HG03280 (cell line): ENCODE measurements around the gene C22orf31.

Experiments
- ATAC-seq: cut with Tn5 transposase; IDR thresholded peaks from one replicate; pipeline ENCODE4 v1.9.1; 2021; ENCODE audit warnings: mild to moderate bottlenecking, moderate library complexity; ENCODE audit not compliant: unreplicated experiment

C22orf31 gene

DNA sequence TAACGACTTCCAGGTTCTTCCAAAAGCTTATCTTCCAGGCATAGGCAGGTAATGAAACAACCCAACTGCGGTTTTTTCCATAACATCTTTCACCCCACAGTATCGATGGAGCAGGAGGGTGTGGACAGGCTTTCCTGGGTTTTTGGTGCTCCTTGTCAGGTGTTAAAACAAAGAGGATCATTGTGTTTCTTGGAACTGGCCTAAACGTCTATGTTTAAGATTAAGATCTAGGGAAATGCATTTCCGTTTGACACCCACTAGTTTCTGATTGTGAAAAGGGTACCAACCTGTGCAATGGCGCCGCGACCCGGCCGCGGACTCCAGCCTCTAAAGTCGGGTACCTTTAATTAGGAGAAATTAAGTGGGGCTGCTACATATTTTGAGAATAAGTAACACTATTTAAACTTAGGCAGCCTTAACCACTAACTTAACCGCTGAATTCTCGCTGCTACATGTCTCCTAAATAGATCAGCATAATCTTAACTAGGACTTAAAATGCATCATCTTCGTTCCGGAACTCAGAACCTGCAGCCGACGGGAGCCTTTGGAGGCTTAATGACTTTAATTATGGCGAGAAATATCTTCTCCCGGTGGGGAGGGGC is 31.5 kb downstream of the C22orf31 start:
- ATAC-seq, result no peak

DNA sequence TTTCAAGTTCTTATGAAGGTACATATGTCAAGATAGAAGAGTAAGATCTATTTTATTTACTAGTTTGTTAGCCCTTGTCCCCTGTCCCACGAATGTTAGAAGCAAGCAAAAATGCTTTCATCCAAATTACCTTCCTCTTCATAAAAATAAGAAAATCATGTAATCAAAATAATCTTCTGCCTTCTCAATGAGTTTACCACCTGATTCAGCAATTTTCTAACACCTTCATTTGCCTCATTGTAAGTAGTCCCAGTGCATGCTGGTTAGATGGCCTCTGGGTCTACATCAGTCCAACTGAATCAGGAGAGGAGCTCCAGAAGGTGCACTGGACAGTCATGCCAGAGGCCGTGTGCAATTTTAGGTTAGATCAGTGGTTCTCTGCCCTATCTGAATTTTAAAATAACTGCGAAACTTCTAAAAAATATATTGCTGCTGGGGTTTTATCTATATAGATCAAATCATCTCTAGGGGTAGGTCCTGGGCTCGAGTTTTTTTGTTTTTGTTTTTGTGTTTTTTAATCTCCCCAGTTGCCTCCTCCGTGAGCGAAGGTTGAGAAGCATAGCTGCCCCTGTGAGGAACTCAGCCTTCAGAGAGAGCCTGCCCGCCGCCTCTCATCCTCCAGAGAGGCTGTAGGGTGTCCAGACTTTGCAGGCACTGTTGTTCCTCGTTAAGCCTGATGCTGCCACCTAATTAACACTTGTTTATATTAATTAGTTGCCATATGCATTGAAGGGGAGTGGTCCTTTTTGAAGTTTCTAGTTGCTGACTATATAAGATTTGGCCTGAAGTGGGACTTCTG is 32.2 kb downstream of the C22orf31 start:
- no peak for ATAC-seq

DNA sequence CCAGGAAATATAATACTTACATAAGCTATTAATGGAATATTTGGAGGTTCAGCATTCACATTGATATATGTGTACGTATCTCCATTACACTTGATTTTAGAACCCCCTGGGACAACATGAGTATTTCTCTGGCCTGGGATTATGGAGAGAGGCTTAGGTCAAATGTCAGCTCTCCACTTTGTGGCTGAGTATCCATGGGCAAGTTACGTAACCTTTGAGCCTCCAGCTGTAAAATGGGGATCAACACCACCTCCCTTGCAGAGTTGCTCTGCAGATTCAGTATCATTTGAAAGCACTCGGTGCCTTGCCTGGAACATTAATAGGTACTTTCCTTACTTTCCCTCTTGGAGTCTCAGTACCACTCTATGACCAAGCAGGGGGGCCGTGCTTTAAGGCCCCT is 33.2 kb downstream of the C22orf31 start:
- no peak for ATAC-seq

DNA sequence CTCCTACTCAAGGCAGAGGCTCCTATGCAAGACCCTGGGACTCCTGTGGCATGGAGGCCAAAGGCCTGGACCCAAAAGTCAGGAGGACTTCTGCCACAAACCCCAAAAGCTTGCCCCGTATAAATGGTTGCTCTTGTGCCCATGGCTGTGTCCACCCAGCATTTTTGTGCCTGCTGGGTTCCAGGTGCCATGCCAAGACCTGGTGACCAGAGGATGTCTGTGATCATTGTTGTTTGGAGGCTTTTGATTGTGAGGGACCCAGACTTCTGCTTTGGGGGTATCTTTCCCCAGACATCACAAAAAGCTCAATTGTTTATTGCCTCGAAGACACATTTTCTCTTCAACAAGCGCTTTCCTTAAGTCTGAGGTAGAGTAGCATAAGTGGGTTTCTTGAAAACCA is 35.1 kb downstream of the C22orf31 start:
- ATAC-seq, result no peak

DNA sequence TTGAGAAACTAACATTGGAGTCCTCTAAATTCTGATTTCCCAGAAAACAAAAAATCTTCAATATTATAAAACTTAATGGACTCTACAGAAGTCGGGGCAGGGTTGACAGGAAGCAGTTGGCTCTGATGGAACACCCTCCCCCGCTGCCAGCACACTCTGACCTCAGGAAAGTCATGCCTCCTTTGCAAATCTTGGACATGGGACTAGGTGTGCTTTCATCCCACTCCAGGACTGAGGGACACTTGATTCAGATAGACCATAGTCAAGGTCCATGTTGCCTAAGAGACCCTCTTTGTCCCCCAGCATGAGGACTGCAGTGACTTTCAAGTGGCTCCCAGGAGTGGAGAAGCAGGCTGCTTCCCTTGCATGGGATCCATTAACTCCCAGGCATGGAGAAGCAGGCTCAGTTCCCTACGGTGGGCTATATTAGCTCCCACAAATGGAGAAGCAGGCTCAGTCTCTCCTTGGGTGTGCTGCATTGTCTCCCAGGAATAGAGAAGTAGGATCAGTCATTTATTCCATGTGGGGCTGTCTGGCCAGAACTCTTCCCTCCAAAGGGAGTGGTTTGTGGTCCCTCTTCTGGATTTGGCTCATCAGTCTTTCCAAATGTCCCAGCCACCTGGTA is 38.3 kb downstream of the C22orf31 start:
- ATAC-seq, result no peak

DNA sequence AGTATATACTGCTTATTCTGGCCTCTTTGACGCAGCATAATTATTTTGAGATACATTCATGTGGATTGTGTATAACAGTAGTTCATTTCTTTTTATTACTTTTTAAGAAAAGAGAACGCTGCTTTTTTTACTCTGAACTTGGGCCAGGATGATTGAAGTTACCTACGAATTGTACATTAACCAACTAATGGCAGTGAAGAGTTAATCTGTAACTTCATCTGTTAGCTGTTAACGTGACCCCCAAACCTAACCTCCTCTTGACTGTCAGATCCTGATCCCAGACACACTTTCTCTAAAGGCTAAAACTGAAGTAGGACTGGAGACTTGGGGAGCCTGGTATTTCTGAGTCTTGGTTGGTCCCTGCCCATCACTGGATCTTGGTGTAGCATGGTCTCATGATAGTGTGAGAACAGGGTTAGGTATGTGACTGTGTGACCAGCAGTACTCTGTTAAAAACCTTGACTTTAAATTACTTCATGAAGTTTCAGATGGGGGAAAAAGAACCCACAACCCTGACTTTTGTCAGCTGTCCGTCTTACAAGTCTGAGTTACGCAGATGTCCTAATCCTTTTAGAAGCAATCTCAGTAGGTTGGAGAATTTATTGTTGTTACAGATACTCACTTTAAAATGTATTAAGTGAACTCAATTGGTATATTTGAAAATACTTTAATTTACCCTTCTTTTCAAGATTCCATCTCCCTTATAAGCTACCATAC is 39.4 kb downstream of the C22orf31 start:
- no peak for ATAC-seq

DNA sequence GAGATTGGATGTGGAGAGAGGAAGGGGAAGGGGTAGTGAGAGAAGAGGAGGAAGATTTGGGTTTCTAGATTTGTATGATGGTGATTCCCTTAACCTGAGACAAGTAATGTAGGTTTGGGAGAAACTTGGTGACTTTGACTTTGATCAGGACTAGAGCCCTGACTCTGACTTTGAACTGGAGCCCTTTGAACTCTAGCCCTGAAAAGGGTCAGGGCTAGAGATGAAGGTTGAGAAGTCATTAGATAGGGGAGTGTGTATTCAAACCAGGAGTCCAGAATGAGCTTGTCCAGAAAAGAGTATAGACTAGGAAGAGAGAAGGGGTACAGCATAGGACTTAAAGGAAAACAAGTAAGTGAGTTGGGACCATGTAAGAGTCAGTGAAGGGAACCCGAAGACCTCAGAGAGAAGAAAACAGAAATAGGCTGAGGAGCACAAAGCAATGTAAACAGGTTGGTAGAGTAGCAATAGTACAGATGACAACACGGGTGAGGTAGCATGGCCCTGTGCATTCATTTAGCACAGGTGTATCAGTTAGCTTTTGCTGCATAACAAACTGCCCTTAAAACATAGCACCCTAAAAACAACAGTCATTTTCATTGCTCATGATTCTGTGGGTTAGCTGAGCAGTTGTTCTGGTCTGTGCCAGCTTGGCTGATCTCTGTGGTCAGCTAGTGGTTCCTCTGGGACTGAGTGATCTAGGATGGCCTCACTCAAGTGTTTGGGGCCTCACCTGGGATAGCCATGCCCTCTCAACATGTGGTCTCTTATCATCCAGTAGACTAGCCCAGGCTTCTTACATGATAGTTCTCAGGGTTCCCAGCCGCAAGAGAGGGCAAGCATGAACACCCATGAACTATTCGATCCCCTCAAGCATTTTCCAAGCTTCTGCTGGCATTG is 43.1 kb downstream of the C22orf31 start:
- no peak for ATAC-seq

DNA sequence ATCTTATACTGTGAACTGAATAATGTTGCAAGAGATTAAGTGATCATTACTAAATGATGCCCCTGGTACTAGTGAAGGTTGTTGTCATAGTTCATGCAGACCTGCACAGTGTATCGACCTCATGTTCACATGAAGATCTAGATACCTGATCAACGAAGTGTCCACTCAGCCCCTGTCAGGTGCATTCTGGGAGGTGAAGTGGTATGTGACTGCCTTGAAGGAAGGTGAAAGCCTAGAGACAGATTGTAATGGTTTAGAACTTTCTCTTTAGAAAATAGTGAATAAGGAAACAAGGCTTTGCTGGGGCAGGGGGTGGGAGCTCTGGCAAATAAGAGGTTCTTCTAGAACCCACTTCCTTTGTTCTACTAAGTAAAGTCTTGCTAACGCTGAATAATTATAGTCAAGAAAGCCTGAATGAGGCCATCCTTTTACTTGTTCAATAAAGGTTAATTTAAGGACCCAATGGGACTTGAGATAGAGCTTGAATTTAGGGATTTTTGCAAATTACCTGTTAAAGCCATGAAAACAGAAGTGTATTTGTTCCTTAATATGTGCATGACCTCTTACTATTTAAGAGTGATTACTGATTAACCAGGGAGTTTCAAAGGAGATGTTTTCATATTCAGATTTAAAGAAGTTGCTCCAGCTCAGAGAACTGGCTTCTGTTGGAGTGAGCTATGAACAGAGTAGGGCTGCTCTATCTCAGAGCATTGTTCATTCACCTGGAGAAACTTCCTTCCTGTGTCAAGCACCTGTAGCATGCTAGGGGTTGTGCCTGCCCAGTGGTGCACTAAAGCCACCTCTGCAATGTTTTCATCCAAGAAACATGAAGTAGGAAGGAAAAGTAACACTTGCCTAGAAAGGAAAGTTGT is 45.3 kb downstream of the C22orf31 start:
- no peak for ATAC-seq

DNA sequence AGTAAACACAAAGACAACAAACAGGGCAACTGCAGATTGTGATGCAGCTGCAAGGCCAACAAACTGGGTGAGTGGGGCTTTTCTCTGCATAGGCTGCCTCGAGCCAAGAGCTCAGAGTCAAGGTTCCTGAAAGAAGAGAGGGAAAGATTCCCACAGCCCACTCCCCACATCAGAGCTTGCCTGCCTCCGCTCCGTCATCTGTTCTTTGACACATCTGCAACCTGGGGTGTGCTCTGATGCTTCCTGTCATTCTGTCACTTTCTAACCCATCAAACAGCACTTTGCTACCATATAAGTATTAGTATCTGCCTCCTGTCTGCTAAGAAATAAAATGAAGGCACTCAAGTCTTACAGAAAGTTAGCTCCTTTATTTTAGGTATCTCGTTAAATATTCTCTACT is 46.9 kb downstream of the C22orf31 start:
- ATAC-seq, result no peak

DNA sequence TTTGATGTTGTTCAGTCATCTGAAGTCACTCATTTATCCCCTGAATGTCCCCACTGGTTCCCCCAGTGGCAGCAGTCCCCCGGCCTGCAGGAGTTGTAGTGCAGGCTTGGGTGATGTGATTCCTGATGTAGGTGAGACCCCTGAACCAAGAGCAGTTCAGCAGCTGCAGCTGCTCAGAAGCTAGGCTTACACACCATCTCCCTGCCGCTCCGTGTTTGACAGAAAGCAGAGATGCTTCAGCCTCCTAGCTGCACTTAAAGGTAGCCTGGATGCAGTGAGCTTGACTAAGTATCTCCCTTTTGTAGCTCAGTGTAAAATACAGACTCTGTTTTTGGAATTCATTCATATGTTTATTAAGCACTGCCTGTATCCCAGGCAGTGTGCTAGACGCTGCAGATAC is 47.3 kb downstream of the C22orf31 start:
- ATAC-seq, result no peak

DNA sequence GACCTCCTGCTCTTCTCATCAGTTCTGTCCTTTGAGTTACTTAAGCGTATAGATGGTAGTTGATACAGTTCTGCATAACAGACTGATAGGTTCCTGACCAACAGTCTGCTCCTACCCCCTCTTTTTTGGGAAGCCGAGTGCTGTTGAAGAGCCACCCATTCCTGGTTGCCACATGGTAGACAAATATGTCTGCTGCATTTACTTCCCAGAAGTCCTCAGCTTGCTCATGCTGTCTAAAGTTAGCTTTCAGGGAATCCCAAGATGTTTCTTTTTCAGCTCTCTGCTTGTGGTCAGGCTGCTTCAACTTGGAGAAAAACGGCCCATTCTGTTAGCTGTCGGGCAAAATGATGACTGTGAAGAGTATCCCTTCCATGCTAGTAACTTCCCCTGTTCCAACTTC is 48.7 kb downstream of the C22orf31 start:
- no peak for ATAC-seq

DNA sequence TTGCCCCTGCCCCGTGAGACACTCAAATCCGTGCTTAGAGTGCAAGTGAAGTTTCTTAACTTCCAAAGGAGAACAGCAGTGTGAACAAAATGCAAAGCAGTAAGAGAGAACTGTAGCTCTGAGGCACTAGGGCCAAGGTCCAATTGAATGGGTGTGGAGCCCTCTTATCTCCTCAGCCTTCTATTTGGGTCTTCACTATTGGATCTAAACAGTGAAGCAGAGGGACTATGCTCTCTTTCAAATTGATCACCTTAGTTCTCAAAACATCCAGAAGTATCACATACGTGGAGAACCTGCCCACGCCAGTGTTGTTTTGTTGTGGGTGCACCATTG is 49.6 kb downstream of the C22orf31 start:
- ATAC-seq, result no peak

DNA sequence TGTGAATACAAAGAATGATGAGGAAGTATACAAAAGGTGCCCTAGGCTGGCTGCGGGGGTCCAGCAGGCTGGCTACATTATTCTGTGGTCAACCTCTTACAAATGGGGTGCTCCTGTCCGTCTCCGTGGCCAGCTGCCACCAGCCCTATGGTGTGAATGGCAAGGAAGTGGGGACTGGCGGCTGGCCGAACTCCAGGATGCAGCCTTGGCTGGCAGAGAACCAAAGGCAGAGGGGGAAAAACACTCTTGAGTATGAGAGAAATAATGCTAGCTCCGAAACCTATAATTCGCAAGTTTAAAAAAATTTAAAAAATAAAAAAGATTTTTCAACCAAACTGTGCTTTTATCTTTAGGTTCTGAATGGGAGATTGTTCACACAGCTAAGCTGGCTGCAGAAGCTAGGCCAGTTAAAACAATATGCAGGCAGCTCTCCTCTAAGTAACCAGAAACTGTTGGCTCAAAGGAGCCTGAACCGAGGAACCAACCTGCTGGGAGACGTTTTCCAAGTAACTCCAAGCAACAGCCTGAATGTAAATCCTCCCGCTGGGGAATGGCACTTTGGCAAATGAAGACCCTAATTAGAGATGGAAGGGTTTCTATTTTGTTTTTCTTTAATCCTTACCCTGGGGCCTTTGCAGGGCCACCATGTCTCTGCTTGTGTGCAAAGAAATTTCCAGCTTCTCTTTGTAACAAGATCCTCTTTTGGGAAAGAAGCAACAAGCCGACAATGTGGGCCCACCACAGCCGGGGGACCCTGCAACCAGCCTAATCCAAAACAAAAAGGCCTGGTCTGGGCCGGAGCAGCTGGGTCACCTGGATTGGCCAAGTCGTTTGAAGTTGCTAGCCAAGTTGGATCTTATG is 50.2 kb downstream of the C22orf31 start:
- ATAC-seq, result no peak

DNA sequence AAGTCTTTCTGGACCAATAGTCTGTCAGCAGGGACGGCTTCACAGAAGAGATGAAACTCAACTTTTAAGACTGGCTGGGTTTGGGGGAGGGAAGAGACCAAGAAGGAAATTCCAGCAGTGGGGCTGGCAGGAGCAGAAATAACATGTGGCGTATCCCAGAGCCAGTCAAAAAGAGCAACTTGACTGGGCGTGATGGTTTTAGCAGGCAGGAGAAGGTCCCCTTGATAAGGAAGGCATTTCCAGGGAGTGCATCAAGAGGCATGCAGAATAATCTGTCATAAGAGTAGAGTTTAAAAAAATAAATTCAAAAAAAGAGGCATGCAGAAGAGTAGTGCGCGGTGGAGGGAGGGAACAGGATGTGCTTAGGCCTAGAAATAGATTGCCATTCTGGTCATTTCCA is 52.5 kb downstream of the C22orf31 start:
- no peak for ATAC-seq
